IMR-90 (cell line): ENCODE results near the gene DGKG. TPM values are rescaled to one million over a fixed set of nuclear protein-coding genes. Genes with fewer than 3 reads are reported as not detected.

Experiments used
- ATAC-seq: fragments of 200-7000 bp; cut with Tn5 transposase; 2 replicates; pipeline ENCODE4 v1.9.1; 2020; ENCODE audit warnings: low read depth, mild to moderate bottlenecking, moderate library complexity
- BruUV-seq: library from RNA; stranded (reverse); fragments of 400-500 nt; replicated peaks from 2 replicates; lab custom pipeline; 2021; lab: Mats Ljungman, UMichigan
- CTCF ChIA-PET: fragments of 300-600 bp; formaldehyde crosslinking; extraction: SDS; loops from one replicate; lab custom pipeline; 2021; ENCODE audit warnings: antibody characterized with exemption; lab: Yijun Ruan, JAX
- POLR2A ChIA-PET: fragments of 300-600 bp; sonication (Branson Sonifier 250); formaldehyde crosslinking; loops from one replicate; lab custom pipeline; 2022; ENCODE audit warnings: antibody characterized with exemption; ENCODE audit not compliant: unreplicated experiment; lab: Charles Lee
- DNase-seq: peaks from one replicate; pipeline ENCODE4 v3.0.0; 2013
- H2AFZ ChIP-seq: replicated peaks from 2 replicates; pipeline ENCODE3; 2013; ENCODE audit warnings: low read length, mild to moderate bottlenecking; ENCODE audit not compliant: poor library complexity
- H2AK5ac ChIP-seq: 2 replicates; pipeline ENCODE4 v1.6.1; 2013; ENCODE audit warnings: low read depth, low read length, inconsistent platforms
- H2AK9ac ChIP-seq: replicated peaks from 2 replicates; pipeline ENCODE3; 2013; ENCODE audit warnings: mild to moderate bottlenecking, low read depth, low read length, moderate library complexity; ENCODE audit not compliant: poor library complexity
- H2BK120ac ChIP-seq: 2 replicates; pipeline ENCODE4 v1.6.1; 2013; ENCODE audit warnings: low read depth, low read length, inconsistent platforms
- H2BK15ac ChIP-seq: 3 replicates; pipeline ENCODE4 v1.6.1; 2013; ENCODE audit warnings: low read depth, low read length, inconsistent platforms
- H2BK20ac ChIP-seq: 2 replicates; pipeline ENCODE4 v1.6.1; 2013; ENCODE audit warnings: low read depth, mild to moderate bottlenecking, inconsistent platforms, low read length, moderate library complexity
- H2BK5ac ChIP-seq: 2 replicates; pipeline ENCODE4 v1.6.1; 2013; ENCODE audit warnings: mild to moderate bottlenecking, low read depth, low read length, inconsistent platforms; ENCODE audit not compliant: poor library complexity, severe bottlenecking
- H3K14ac ChIP-seq: replicated peaks from 2 replicates; pipeline ENCODE4 v1.6.1; 2013; ENCODE audit warnings: low read depth, low read length, inconsistent platforms
- H3K18ac ChIP-seq: 2 replicates; pipeline ENCODE4 v1.6.1; 2013; ENCODE audit warnings: low read depth, low read length, control low read depth
- H3K23ac ChIP-seq: 2 replicates; pipeline ENCODE4 v1.6.1; 2013; ENCODE audit warnings: low read depth, low read length, inconsistent platforms
- H3K27ac ChIP-seq: 2 replicates; pipeline ENCODE4 v1.5.1; 2013; ENCODE audit warnings: mild to moderate bottlenecking, control low read depth, low read length; ENCODE audit not compliant: insufficient read depth
- H3K27me3 ChIP-seq: 2 replicates; pipeline ENCODE4 v1.6.1; 2013; ENCODE audit warnings: low read length; ENCODE audit not compliant: control insufficient read depth, insufficient read depth
- H3K36me3 ChIP-seq: 2 replicates; pipeline ENCODE4 v1.6.1; 2013; ENCODE audit warnings: low read length, mixed read lengths; ENCODE audit not compliant: control insufficient read depth, insufficient read depth
- H3K4ac ChIP-seq: 2 replicates; pipeline ENCODE4 v1.6.1; 2013; ENCODE audit warnings: low read depth, low read length, inconsistent platforms
- H3K4me1 ChIP-seq: 2 replicates; pipeline ENCODE4 v1.6.1; 2013; ENCODE audit warnings: low read length, mixed read lengths; ENCODE audit not compliant: control insufficient read depth, insufficient read depth
- H3K4me2 ChIP-seq: 2 replicates; pipeline ENCODE4 v1.6.1; 2013; ENCODE audit warnings: low read depth, mild to moderate bottlenecking, control low read depth, low read length, moderate library complexity
- H3K4me3 ChIP-seq: 2 replicates; pipeline ENCODE4 v1.5.1; 2013; ENCODE audit warnings: low read depth, mild to moderate bottlenecking, control low read depth, low read length, moderate library complexity; ENCODE audit not compliant: insufficient read depth
- H3K56ac ChIP-seq: 2 replicates; pipeline ENCODE4 v1.6.1; 2013; ENCODE audit warnings: low read length, inconsistent platforms; ENCODE audit not compliant: insufficient read depth; ENCODE audit errors: extremely low read depth
- H3K79me1 ChIP-seq, 2 experiments: 2 replicates each; pipeline ENCODE4 v1.6.1; 2013; ENCODE audit warnings: low read length in 2 of 2, inconsistent platforms in 1 of 2, low read depth in 1 of 2
- H3K9ac ChIP-seq: 2 replicates; pipeline ENCODE4 v1.6.1; 2013; ENCODE audit warnings: low read depth, low read length, control low read depth
- H3K9me1 ChIP-seq: 2 replicates; pipeline ENCODE4 v1.6.1; 2013; ENCODE audit warnings: low read length, inconsistent platforms; ENCODE audit not compliant: insufficient read depth
- H3K9me3 ChIP-seq: 2 replicates; pipeline ENCODE4 v1.6.1; 2013; ENCODE audit warnings: low read length; ENCODE audit not compliant: control insufficient read depth, insufficient read depth
- H4K20me1 ChIP-seq: 2 replicates; pipeline ENCODE4 v1.6.1; 2013; ENCODE audit warnings: low read length, inconsistent platforms; ENCODE audit not compliant: insufficient read depth
- H4K5ac ChIP-seq: 2 replicates; pipeline ENCODE4 v1.6.1; 2013; ENCODE audit warnings: mild to moderate bottlenecking, low read depth, low read length, control low read depth
- H4K8ac ChIP-seq, 2 experiments: 2 replicates each; pipeline ENCODE4 v1.6.1; 2013; ENCODE audit warnings: low read depth in 2 of 2, low read length in 2 of 2, control low read depth in 1 of 2, inconsistent platforms in 1 of 2
- H4K91ac ChIP-seq: 2 replicates; pipeline ENCODE4 v1.6.1; 2013; ENCODE audit warnings: low read depth, low read length, inconsistent platforms; ENCODE audit not compliant: insufficient read depth
- CTCF ChIP-seq: conservative IDR thresholded peaks from 2 replicates; pipeline ENCODE4 v1.5.1; 2012; ENCODE audit warnings: mild to moderate bottlenecking, low read depth, low read length, improper control_type of control experiment
- ELK1 ChIP-seq: fragments of 150-350 bp; IDR thresholded peaks from 2 replicates; pipeline ENCODE4 v1.6.1; 2016; ENCODE audit warnings: low read depth, mild to moderate bottlenecking, low read length, moderate library complexity, borderline replicate concordance
- FOS ChIP-seq: fragments of 150-350 bp; IDR thresholded peaks from 2 replicates; pipeline ENCODE4 v1.6.1; 2016; ENCODE audit warnings: low read depth, low read length
- MXI1 ChIP-seq: IDR thresholded peaks from 2 replicates; pipeline ENCODE4 v1.6.1; 2012; ENCODE audit warnings: low read depth, mild to moderate bottlenecking, low read length, moderate library complexity, borderline replicate concordance
- NFE2L2 ChIP-seq: fragments of 150-350 bp; IDR thresholded peaks from 2 replicates; pipeline ENCODE4 v1.6.1; 2016; ENCODE audit warnings: low read depth, mild to moderate bottlenecking, low read length
- WGBS, 2 experiments: methylation state at CpG; one replicate each; pipeline versions ENCODE4 v1.1.5 to v1.1.7; 2013; ENCODE audit warnings: missing lambda C conversion rate in 2 of 2; ENCODE audit not compliant: insufficient read length in 1 of 2; ENCODE audit errors: extremely low coverage in 2 of 2; 5-methylcytosine and 5-hydroxymethylcytosine counted together
- dilution Hi-C: fragments of 300-500 bp; cut with HindIII; formaldehyde crosslinking; loops from one replicate; pipeline ENCODE4 v1.14.3; 2018; ENCODE audit warnings: low sequenced_read_pairs; ENCODE audit not compliant: unreplicated experiment
- in situ Hi-C: fragments of 300-500 bp; cut with MboI; formaldehyde crosslinking; loops from 3 replicates; pipeline ENCODE4 v1.14.3; 2019; ENCODE audit warnings: low sequenced_read_pairs, inconsistent platforms, mixed read lengths
- intact Hi-C: fragments of 100-400 bp; cut with micrococcal nuclease; formaldehyde crosslinking; loops from 2 replicates; pipeline ENCODE4 v1.10.0; 2022
- polyA plus RNA-seq, 3 experiments: library from polyadenylated mRNA; depleted of rRNA; stranded (reverse); fragments of >200 nt; gene quantifications; 2 replicates each; pipeline ENCODE4 v1.2.3, GENCODE V29; 2012; ENCODE audit warnings: low replicate concordance in 1 of 3
- total RNA-seq: library from RNA; depleted of rRNA; stranded (reverse); fragments of >200 nt; gene quantifications from 2 replicates; pipeline ENCODE4 v1.2.3, GENCODE V29; 2012

DGKG gene
- total and polyA plus RNA-seq, 2 of the 4 experiments (the other 2 are of a cell fraction), result 1.2 to 4.1 TPM

- H3K4ac ChIP-seq, result no peak overlapping the region
- ChIA-PET POLR2A (no interaction called here), CTCF (no interaction called here)
- no peak overlapping the region for H4K8ac ChIP-seq
- H2BK20ac ChIP-seq, result no peak overlapping the region
- H2BK120ac ChIP-seq, result no peak overlapping the region
- H3K27ac ChIP-seq, result no peak overlapping the region
- no peak overlapping the region for H3K14ac ChIP-seq
- H4K91ac ChIP-seq, result no peak overlapping the region
- H3K36me3 ChIP-seq, result no peaks in the 10 kb centered on the region
- no peak overlapping the region for H2BK5ac ChIP-seq
- no CpG with 5 or more reads among the region's 6 CpGs for WGBS, 2 experiments
- H3K18ac ChIP-seq, result no peak overlapping the region
- H2AK9ac ChIP-seq, result no peak overlapping the region
- no peak overlapping the region for H2AFZ ChIP-seq
- H3K9ac ChIP-seq, result no peak overlapping the region
- H2BK15ac ChIP-seq, result no peak overlapping the region
- no peak overlapping the region for H3K56ac ChIP-seq
- no peaks in the 10 kb centered on the region for H3K79me1 ChIP-seq
- no peaks in the 10 kb centered on the region for H3K9me3 ChIP-seq
- no peaks in the 10 kb centered on the region for H3K9me1 ChIP-seq
- in situ Hi-C loops (no loop called here), intact Hi-C loops (no loop called here), dilution Hi-C loops (no loop called here)
- H3K23ac ChIP-seq, result no peak overlapping the region
- TF ChIP-seq NFE2L2 (no peak), ELK1 (no peak), CTCF (no peak), MXI1 (no peak), FOS (no peak)
- DNase-seq (no peak), ATAC-seq (no peak)
- no peaks in the 10 kb centered on the region for H4K20me1 ChIP-seq
- H3K4me1 ChIP-seq, result no peaks in the 10 kb centered on the region
- H4K5ac ChIP-seq, result no peak overlapping the region
- no TSS peak for BruUV-seq
- H3K4me2 ChIP-seq, result no peak overlapping the region
- H3K4me3 ChIP-seq, result no peak overlapping the region
- peaks cover 4% of the 10 kb centered on the region for H3K27me3 ChIP-seq
- H2AK5ac ChIP-seq, result no peak overlapping the region
These were observed 20.3 kb upstream of the DGKG start for GRCh38 chr3:186382217-186382885.
